ENCODE measurements around the gene KCND3. TPM values are rescaled to one million over a fixed set of nuclear protein-coding genes. Genes with fewer than 3 reads are reported as not detected.

Gene KCND3
- total and polyA plus RNA-seq, 2 experiments from 2014 or later, result 0.10 to 0.18 TPM

DNA sequence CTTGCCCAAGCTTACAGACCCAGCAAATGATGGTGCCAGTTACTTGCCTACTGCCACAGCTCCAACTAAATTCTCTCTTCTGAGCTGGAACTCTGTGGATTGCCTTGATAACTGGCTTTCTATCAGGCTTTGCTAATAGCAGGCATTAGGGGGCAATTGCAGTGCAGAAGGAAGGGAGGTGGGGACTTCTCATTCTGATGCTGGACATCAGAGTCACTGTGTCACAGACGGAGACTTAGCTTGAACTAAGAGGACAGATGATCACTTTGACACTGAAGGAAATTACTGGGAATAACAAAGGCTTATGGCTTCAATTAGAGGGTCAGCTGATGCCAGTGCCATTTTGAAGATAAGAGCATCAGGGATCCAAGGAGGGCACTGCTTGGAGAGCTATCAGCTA lies 119.3 kb downstream of the KCND3 start:
- Histone ChIP-seq H3F3A (replicated peaks; ENCODE audit: low read depth) (no peaks in the 10 kb centered on the region), H2AFZ (no peak overlapping the region), H3K27ac (ENCODE audit: low read depth) (no peak overlapping the region), H4K20me1 (replicated peaks; ENCODE audit: insufficient read depth) (no peaks in the 10 kb centered on the region), H3K4me1 (ENCODE audit: insufficient read depth) (no peaks in the 10 kb centered on the region), H3K4me3 (no peak overlapping the region), H3K36me3 (ENCODE audit: insufficient read depth) (no peaks in the 10 kb centered on the region), H3K27me3 (ENCODE audit: insufficient read depth) (no peaks in the 10 kb centered on the region), H3K4me2 (no peak overlapping the region), H3K9me2 (ENCODE audit: insufficient read depth) (no peaks in the 10 kb centered on the region), H3K79me2 (replicated peaks; ENCODE audit: insufficient read depth) (no peaks in the 10 kb centered on the region)
- DNase-seq (ENCODE audit: low spot score) (no peak), ATAC-seq (no peak)
- no peaks in the 10 kb centered on the region for H3K36me3 Mint-ChIP-seq (ENCODE audit: low read depth)
- H3K9me3 Mint-ChIP-seq, result no peaks in the 10 kb centered on the region
- H3K27ac Mint-ChIP-seq, result no peak overlapping the region
- no peaks in the 10 kb centered on the region for H3K27me3 Mint-ChIP-seq (ENCODE audit: insufficient read depth, low read depth, poor library complexity)
- H3K4me1 Mint-ChIP-seq, result peaks cover 2% of the 10 kb centered on the region; the same call in 1 of the 3 replicates
- no peak overlapping the region for H3K4me3 Mint-ChIP-seq
- TF ChIP-seq, protein P1, sequence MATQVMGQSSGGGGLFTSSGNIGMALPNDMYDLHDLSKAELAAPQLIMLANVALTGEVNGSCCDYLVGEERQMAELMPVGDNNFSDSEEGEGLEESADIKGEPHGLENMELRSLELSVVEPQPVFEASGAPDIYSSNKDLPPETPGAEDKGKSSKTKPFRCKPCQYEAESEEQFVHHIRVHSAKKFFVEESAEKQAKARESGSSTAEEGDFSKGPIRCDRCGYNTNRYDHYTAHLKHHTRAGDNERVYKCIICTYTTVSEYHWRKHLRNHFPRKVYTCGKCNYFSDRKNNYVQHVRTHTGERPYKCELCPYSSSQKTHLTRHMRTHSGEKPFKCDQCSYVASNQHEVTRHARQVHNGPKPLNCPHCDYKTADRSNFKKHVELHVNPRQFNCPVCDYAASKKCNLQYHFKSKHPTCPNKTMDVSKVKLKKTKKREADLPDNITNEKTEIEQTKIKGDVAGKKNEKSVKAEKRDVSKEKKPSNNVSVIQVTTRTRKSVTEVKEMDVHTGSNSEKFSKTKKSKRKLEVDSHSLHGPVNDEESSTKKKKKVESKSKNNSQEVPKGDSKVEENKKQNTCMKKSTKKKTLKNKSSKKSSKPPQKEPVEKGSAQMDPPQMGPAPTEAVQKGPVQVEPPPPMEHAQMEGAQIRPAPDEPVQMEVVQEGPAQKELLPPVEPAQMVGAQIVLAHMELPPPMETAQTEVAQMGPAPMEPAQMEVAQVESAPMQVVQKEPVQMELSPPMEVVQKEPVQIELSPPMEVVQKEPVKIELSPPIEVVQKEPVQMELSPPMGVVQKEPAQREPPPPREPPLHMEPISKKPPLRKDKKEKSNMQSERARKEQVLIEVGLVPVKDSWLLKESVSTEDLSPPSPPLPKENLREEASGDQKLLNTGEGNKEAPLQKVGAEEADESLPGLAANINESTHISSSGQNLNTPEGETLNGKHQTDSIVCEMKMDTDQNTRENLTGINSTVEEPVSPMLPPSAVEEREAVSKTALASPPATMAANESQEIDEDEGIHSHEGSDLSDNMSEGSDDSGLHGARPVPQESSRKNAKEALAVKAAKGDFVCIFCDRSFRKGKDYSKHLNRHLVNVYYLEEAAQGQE (IDR thresholded peaks at IDR 0.05; ENCODE audit: unreplicated experiment), result no peak
- TF ChIP-seq ZNF114 (CRISPR knock-in tag; IDR thresholded peaks at IDR 0.05), result no peak
- TF ChIP-seq STAT1 (IDR thresholded peaks at IDR 0.05; ENCODE audit: unreplicated experiment), result no peak
- TF ChIP-seq JUNB (IDR thresholded peaks at IDR 0.05; ENCODE audit: unreplicated experiment), result no peak
- TF ChIP-seq EZH2 (IDR thresholded peaks at IDR 0.05; ENCODE audit: low read depth, unreplicated experiment), result no peak
- TF ChIP-seq ZNF462 (CRISPR knock-in tag; IDR thresholded peaks at IDR 0.05), result no peak
- TF ChIP-seq, protein P2, sequence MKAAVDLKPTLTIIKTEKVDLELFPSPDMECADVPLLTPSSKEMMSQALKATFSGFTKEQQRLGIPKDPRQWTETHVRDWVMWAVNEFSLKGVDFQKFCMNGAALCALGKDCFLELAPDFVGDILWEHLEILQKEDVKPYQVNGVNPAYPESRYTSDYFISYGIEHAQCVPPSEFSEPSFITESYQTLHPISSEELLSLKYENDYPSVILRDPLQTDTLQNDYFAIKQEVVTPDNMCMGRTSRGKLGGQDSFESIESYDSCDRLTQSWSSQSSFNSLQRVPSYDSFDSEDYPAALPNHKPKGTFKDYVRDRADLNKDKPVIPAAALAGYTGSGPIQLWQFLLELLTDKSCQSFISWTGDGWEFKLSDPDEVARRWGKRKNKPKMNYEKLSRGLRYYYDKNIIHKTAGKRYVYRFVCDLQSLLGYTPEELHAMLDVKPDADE (IDR thresholded peaks at IDR 0.05), result no peak
- no peak for TF ChIP-seq EZH2phosphoT487 (IDR thresholded peaks at IDR 0.05; ENCODE audit: unreplicated experiment)
- no peak for TF ChIP-seq ZNF331 (CRISPR knock-in tag; IDR thresholded peaks at IDR 0.05; ENCODE audit: low read depth)
- TF ChIP-seq, protein P3, sequence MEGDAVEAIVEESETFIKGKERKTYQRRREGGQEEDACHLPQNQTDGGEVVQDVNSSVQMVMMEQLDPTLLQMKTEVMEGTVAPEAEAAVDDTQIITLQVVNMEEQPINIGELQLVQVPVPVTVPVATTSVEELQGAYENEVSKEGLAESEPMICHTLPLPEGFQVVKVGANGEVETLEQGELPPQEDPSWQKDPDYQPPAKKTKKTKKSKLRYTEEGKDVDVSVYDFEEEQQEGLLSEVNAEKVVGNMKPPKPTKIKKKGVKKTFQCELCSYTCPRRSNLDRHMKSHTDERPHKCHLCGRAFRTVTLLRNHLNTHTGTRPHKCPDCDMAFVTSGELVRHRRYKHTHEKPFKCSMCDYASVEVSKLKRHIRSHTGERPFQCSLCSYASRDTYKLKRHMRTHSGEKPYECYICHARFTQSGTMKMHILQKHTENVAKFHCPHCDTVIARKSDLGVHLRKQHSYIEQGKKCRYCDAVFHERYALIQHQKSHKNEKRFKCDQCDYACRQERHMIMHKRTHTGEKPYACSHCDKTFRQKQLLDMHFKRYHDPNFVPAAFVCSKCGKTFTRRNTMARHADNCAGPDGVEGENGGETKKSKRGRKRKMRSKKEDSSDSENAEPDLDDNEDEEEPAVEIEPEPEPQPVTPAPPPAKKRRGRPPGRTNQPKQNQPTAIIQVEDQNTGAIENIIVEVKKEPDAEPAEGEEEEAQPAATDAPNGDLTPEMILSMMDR (conservative IDR thresholded peaks at IDR 0.05; ENCODE audit: low read depth in 2 of 2), result no peak
- no peak for TF ChIP-seq POLR2AphosphoS5 (IDR thresholded peaks at IDR 0.05; ENCODE audit: low read depth)
- TF ChIP-seq NANOG (IDR thresholded peaks at IDR 0.05; ENCODE audit: borderline replicate concordance), result no peak
- TF ChIP-seq CREB1 (CRISPR knock-in tag; IDR thresholded peaks at IDR 0.05; ENCODE audit: low read depth), result no peak
